Measurements from ENCODE around the gene DNM3.

Gene DNM3

GRCh38 chr1:172401477-172401876, 560.2 kb downstream of the DNM3 start (continued):
- TF ChIP-seq ZBTB11 (tag by site-specific recombination; conservative IDR thresholded peaks at IDR 0.05; ENCODE audit: low read depth) (no peak), PRDM10 (tag by site-specific recombination; IDR thresholded peaks at IDR 0.05) (no peak), SETDB1 (IDR thresholded peaks at IDR 0.05; ENCODE audit: insufficient read length, low read length) (no peak)

GRCh38 chr1:172401892-172402291, 560.6 kb downstream of the DNM3 start:
- H3K27ac ChIP-seq (ENCODE audit: extremely low read depth, low read depth, low read length), result no peak overlapping the region
- no peaks in the 10 kb centered on the region for H3K4me1 ChIP-seq (ENCODE audit: control insufficient read depth, insufficient read depth, low read length)
- CTCF ChIA-PET, result interaction anchor here (0.7 to 2.7 kb wide), 7 partner anchors 10 to 402 kb away, joined by 3 to 13 read pairs (median 4); no protein-coding TSS in a partner anchor
- H3K4me3 ChIP-seq (ENCODE audit: low read depth, low read length), result no peak overlapping the region
- no peaks in the 10 kb centered on the region for H3K9me3 ChIP-seq (ENCODE audit: control insufficient read depth, insufficient read depth, low read depth, low read length)
- TF ChIP-seq BCL11A (tag by site-specific recombination; IDR thresholded peaks at IDR 0.05; ENCODE audit: low read depth) (no peak), ZNF37A (tag by site-specific recombination; IDR thresholded peaks at IDR 0.05) (no peak), ZNF701 (tag by site-specific recombination; IDR thresholded peaks at IDR 0.05) (no peak), ZNF266 (tag by site-specific recombination; IDR thresholded peaks at IDR 0.05; ENCODE audit: low read depth) (no peak), ZNF561 (tag by site-specific recombination; IDR thresholded peaks at IDR 0.05; ENCODE audit: borderline replicate concordance) (no peak), ZNF341 (tag by site-specific recombination; IDR thresholded peaks at IDR 0.05; ENCODE audit: low read depth) (no peak), ZNF747 (tag by site-specific recombination; IDR thresholded peaks at IDR 0.05) (no peak), ZNF311 (tag by site-specific recombination; IDR thresholded peaks at IDR 0.05; ENCODE audit: borderline replicate concordance) (no peak), ZBTB17 (tag by site-specific recombination; IDR thresholded peaks at IDR 0.05) (no peak), ZNF132 (tag by site-specific recombination; IDR thresholded peaks at IDR 0.05; ENCODE audit: borderline replicate concordance) (no peak), ZNF664 (tag by site-specific recombination; IDR thresholded peaks at IDR 0.05) (no peak), ZFP41 (tag by site-specific recombination; IDR thresholded peaks at IDR 0.05; ENCODE audit: borderline replicate concordance) (no peak), IKZF3 (tag by site-specific recombination; IDR thresholded peaks at IDR 0.05) (no peak), ZNF121 (tag by site-specific recombination; IDR thresholded peaks at IDR 0.05) (no peak), SP2 (tag by site-specific recombination; IDR thresholded peaks at IDR 0.05) (no peak), GLIS1 (tag by site-specific recombination; IDR thresholded peaks at IDR 0.05) (no peak)
- TF ChIP-seq, protein P1, sequence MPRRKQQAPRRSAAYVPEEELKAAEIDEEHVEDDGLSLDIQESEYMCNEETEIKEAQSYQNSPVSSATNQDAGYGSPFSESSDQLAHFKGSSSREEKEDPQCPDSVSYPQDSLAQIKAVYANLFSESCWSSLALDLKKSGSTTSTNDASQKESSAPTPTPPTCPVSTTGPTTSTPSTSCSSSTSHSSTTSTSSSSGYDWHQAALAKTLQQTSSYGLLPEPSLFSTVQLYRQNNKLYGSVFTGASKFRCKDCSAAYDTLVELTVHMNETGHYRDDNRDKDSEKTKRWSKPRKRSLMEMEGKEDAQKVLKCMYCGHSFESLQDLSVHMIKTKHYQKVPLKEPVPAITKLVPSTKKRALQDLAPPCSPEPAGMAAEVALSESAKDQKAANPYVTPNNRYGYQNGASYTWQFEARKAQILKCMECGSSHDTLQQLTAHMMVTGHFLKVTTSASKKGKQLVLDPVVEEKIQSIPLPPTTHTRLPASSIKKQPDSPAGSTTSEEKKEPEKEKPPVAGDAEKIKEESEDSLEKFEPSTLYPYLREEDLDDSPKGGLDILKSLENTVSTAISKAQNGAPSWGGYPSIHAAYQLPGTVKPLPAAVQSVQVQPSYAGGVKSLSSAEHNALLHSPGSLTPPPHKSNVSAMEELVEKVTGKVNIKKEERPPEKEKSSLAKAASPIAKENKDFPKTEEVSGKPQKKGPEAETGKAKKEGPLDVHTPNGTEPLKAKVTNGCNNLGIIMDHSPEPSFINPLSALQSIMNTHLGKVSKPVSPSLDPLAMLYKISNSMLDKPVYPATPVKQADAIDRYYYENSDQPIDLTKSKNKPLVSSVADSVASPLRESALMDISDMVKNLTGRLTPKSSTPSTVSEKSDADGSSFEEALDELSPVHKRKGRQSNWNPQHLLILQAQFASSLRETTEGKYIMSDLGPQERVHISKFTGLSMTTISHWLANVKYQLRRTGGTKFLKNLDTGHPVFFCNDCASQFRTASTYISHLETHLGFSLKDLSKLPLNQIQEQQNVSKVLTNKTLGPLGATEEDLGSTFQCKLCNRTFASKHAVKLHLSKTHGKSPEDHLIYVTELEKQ (tag by site-specific recombination; IDR thresholded peaks at IDR 0.05; ENCODE audit: borderline replicate concordance), result no peak
- TF ChIP-seq, protein P2, sequence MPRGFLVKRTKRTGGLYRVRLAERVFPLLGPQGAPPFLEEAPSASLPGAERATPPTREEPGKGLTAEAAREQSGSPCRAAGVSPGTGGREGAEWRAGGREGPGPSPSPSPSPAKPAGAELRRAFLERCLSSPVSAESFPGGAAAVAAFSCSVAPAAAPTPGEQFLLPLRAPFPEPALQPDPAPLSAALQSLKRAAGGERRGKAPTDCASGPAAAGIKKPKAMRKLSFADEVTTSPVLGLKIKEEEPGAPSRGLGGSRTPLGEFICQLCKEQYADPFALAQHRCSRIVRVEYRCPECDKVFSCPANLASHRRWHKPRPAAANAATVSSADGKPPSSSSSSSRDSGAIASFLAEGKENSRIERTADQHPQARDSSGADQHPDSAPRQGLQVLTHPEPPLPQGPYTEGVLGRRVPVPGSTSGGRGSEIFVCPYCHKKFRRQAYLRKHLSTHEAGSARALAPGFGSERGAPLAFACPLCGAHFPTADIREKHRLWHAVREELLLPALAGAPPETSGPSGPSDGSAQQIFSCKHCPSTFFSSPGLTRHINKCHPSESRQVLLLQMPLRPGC (tag by site-specific recombination; IDR thresholded peaks at IDR 0.05), result no peak
- POLR2A ChIA-PET, result no interaction called here
- H3K36me3 ChIP-seq (ENCODE audit: control insufficient read depth in 2 of 2, insufficient read depth in 1 of 2, low read length in 2 of 2), result no peaks in the 10 kb centered on the region
